ENCODE measurements around the gene BSG. TPM values are rescaled to one million over a fixed set of nuclear protein-coding genes. Genes with fewer than 3 reads are reported as not detected.
"Not testable (repeated sequence)": the region's sequence is repeated elsewhere in the genome, so short reads cannot be mapped to it uniquely, and the experiment has no call there.

BSG gene
- total and polyA plus RNA-seq, 8 donors, result 259 to 457 (median 328) TPM

GRCh38 chr19:623974-624373 is 51.6 kb downstream of the BSG start:
- intact Hi-C loops (cut with DNase I), result no loop called here
- H3K27ac ChIP-seq, result no peak overlapping the region
- no peaks in the 10 kb centered on the region for H3K4me1 ChIP-seq
- no peaks in the 10 kb centered on the region for H3K27me3 ChIP-seq
- H3K9me3 ChIP-seq, result no peaks in the 10 kb centered on the region
- DNase-seq (no peak), ATAC-seq (no peak)
- H3K36me3 ChIP-seq, result peaks cover 0 to 90% of the 10 kb centered on the region in 2 donors
- H3K4me3 ChIP-seq, result no peak overlapping the region
- TF ChIP-seq CTCF (IDR thresholded peaks at IDR 0.05), result no peak

GRCh38 chr19:624433-625109 is 52.2 kb downstream of the BSG start:
- intact Hi-C loops (cut with DNase I), result no loop called here
- DNase-seq (no peak), ATAC-seq (no peak)
- Histone ChIP-seq H3K27me3 (no peaks in the 10 kb centered on the region), H3K4me1 (no peaks in the 10 kb centered on the region), H3K36me3 (peaks cover 0 to 90% of the 10 kb centered on the region in 2 donors), H3K27ac (no peak overlapping the region), H3K9me3 (no peaks in the 10 kb centered on the region), H3K4me3 (no peak overlapping the region)
- TF ChIP-seq CTCF (IDR thresholded peaks at IDR 0.05), result no peak

- DNase-seq (no peak), ATAC-seq (no peak)
- intact Hi-C loops (cut with DNase I), result no loop called here
- TF ChIP-seq CTCF (IDR thresholded peaks at IDR 0.05), result no peak
- no peaks in the 10 kb centered on the region for H3K9me3 ChIP-seq
- peaks cover 0 to 3% of the 10 kb centered on the region in 2 donors for H3K4me1 ChIP-seq
- H3K36me3 ChIP-seq, result peaks cover 0 to 90% of the 10 kb centered on the region in 2 donors
- no peak overlapping the region for H3K27ac ChIP-seq
- H3K4me3 ChIP-seq, result no peak overlapping the region
- no peaks in the 10 kb centered on the region for H3K27me3 ChIP-seq
Measured at GRCh38 chr19:625257-625656, 52.9 kb downstream of the BSG start.

- H3K4me3 ChIP-seq; intact Hi-C loops (cut with DNase I); ATAC-seq; H3K9me3 ChIP-seq; H3K27ac ChIP-seq; DNase-seq; H3K27me3 ChIP-seq; H3K4me1 ChIP-seq: not testable (repeated sequence)
- peaks cover 0 to 84% of the 10 kb centered on the region in 2 donors for H3K36me3 ChIP-seq
Measured at GRCh38 chr19:626566-626965, 54.2 kb downstream of the BSG start.

- intact Hi-C loops (cut with DNase I), result no loop called here
- TF ChIP-seq CTCF (IDR thresholded peaks at IDR 0.05), result no peak
- Histone ChIP-seq H3K27ac (no peak overlapping the region), H3K4me1 (peaks cover 6 to 17% of the 10 kb centered on the region in 2 donors), H3K36me3 (peaks cover 0 to 68% of the 10 kb centered on the region in 2 donors), H3K27me3 (no peaks in the 10 kb centered on the region), H3K9me3 (no peaks in the 10 kb centered on the region), H3K4me3 (no peak overlapping the region)
- no peak for DNase-seq
- ATAC-seq, result no peak
Measured at GRCh38 chr19:628168-628567, 55.8 kb downstream of the BSG start.

GRCh38 chr19:629515-629914 is 57.1 kb downstream of the BSG start:
- intact Hi-C loops (cut with DNase I); H3K4me3 ChIP-seq; DNase-seq; H3K27me3 ChIP-seq; H3K9me3 ChIP-seq; H3K27ac ChIP-seq; ATAC-seq: not testable (repeated sequence)
- Histone ChIP-seq H3K36me3 (peaks cover 0 to 54% of the 10 kb centered on the region in 2 donors), H3K4me1 (peaks cover 12 to 26% of the 10 kb centered on the region in 2 donors)
